ENCODE results near the gene SORCS1.

Gene SORCS1

GRCh38 chr10:106708506-106708905 is 456.0 kb downstream of the SORCS1 start:
- Histone ChIP-seq H3K36me3 (ENCODE audit: control insufficient read depth, low read depth, low read length) (no peaks in the 10 kb centered on the region), H3K27me3 (ENCODE audit: control insufficient read depth, insufficient read depth, low read length) (no peaks in the 10 kb centered on the region), H3K9me3 (ENCODE audit: control insufficient read depth, low read depth, low read length) (no peaks in the 10 kb centered on the region), H3K4me3 (ENCODE audit: low read length) (peak overlapping the region; percentile 27), H3K9ac (ENCODE audit: low read length) (no peak overlapping the region), H3K4me1 (ENCODE audit: control insufficient read depth, low read depth, low read length) (peaks cover 30% of the 10 kb centered on the region), H3K27ac (ENCODE audit: low read length) (no peak overlapping the region)

- Histone ChIP-seq H3K4me1 (ENCODE audit: control insufficient read depth, low read depth, low read length) (peaks cover 30% of the 10 kb centered on the region), H3K9me3 (ENCODE audit: control insufficient read depth, low read depth, low read length) (no peaks in the 10 kb centered on the region), H3K27ac (ENCODE audit: low read length) (no peak overlapping the region), H3K27me3 (ENCODE audit: control insufficient read depth, insufficient read depth, low read length) (no peaks in the 10 kb centered on the region), H3K4me3 (ENCODE audit: low read length) (no peak overlapping the region), H3K9ac (ENCODE audit: low read length) (no peak overlapping the region), H3K36me3 (ENCODE audit: control insufficient read depth, low read depth, low read length) (no peaks in the 10 kb centered on the region)
Measured at GRCh38 chr10:106707657-106708056, 456.8 kb downstream of the SORCS1 start.

- Histone ChIP-seq H3K4me1 (ENCODE audit: control insufficient read depth, low read depth, low read length) (peaks cover 30% of the 10 kb centered on the region), H3K27me3 (ENCODE audit: control insufficient read depth, insufficient read depth, low read length) (no peaks in the 10 kb centered on the region), H3K9ac (ENCODE audit: low read length) (no peak overlapping the region), H3K9me3 (ENCODE audit: control insufficient read depth, low read depth, low read length) (no peaks in the 10 kb centered on the region), H3K4me3 (ENCODE audit: low read length) (no peak overlapping the region), H3K27ac (ENCODE audit: low read length) (no peak overlapping the region), H3K36me3 (ENCODE audit: control insufficient read depth, low read depth, low read length) (no peaks in the 10 kb centered on the region)
Measured at GRCh38 chr10:106706127-106706526, 458.4 kb downstream of the SORCS1 start.

- Histone ChIP-seq H3K4me1 (ENCODE audit: control insufficient read depth, low read depth, low read length) (peaks cover 28% of the 10 kb centered on the region), H3K4me3 (ENCODE audit: low read length) (no peak overlapping the region), H3K27ac (ENCODE audit: low read length) (no peak overlapping the region), H3K27me3 (ENCODE audit: control insufficient read depth, insufficient read depth, low read length) (no peaks in the 10 kb centered on the region), H3K36me3 (ENCODE audit: control insufficient read depth, low read depth, low read length) (no peaks in the 10 kb centered on the region), H3K9me3 (ENCODE audit: control insufficient read depth, low read depth, low read length) (no peaks in the 10 kb centered on the region), H3K9ac (ENCODE audit: low read length) (no peak overlapping the region)
Measured at GRCh38 chr10:106705681-106706100, 458.8 kb downstream of the SORCS1 start.

- H3K4me3 ChIP-seq (ENCODE audit: low read length) = no peak overlapping the region
- no peak overlapping the region for H3K9ac ChIP-seq (ENCODE audit: low read length)
- no peaks in the 10 kb centered on the region for H3K36me3 ChIP-seq (ENCODE audit: control insufficient read depth, low read depth, low read length)
- peaks cover 3% of the 10 kb centered on the region for H3K4me1 ChIP-seq (ENCODE audit: control insufficient read depth, low read depth, low read length)
- no peaks in the 10 kb centered on the region for H3K27me3 ChIP-seq (ENCODE audit: control insufficient read depth, insufficient read depth, low read length)
- no peaks in the 10 kb centered on the region for H3K9me3 ChIP-seq (ENCODE audit: control insufficient read depth, low read depth, low read length)
- no peak overlapping the region for H3K27ac ChIP-seq (ENCODE audit: low read length)
Measured at GRCh38 chr10:106696239-106696638, 468.3 kb downstream of the SORCS1 start.

- Histone ChIP-seq H3K9ac (ENCODE audit: low read length) (no peak overlapping the region), H3K27me3 (ENCODE audit: control insufficient read depth, insufficient read depth, low read length) (no peaks in the 10 kb centered on the region), H3K36me3 (ENCODE audit: control insufficient read depth, low read depth, low read length) (no peaks in the 10 kb centered on the region), H3K4me3 (ENCODE audit: low read length) (no peak overlapping the region), H3K9me3 (ENCODE audit: control insufficient read depth, low read depth, low read length) (no peaks in the 10 kb centered on the region), H3K27ac (ENCODE audit: low read length) (no peak overlapping the region), H3K4me1 (ENCODE audit: control insufficient read depth, low read depth, low read length) (peaks cover 3% of the 10 kb centered on the region)
Measured at GRCh38 chr10:106694696-106695095, 469.8 kb downstream of the SORCS1 start.

- Histone ChIP-seq H3K27ac (ENCODE audit: low read length) (no peak overlapping the region), H3K27me3 (ENCODE audit: control insufficient read depth, insufficient read depth, low read length) (no peaks in the 10 kb centered on the region), H3K4me3 (ENCODE audit: low read length) (no peak overlapping the region), H3K9ac (ENCODE audit: low read length) (no peak overlapping the region), H3K9me3 (ENCODE audit: control insufficient read depth, low read depth, low read length) (no peaks in the 10 kb centered on the region), H3K36me3 (ENCODE audit: control insufficient read depth, low read depth, low read length) (no peaks in the 10 kb centered on the region), H3K4me1 (ENCODE audit: control insufficient read depth, low read depth, low read length) (no peaks in the 10 kb centered on the region)
Measured at GRCh38 chr10:106682175-106682574, 482.3 kb downstream of the SORCS1 start.

- Histone ChIP-seq H3K4me3 (ENCODE audit: low read length) (no peak overlapping the region), H3K36me3 (ENCODE audit: control insufficient read depth, low read depth, low read length) (no peaks in the 10 kb centered on the region), H3K4me1 (ENCODE audit: control insufficient read depth, low read depth, low read length) (no peaks in the 10 kb centered on the region), H3K9me3 (ENCODE audit: control insufficient read depth, low read depth, low read length) (no peaks in the 10 kb centered on the region), H3K9ac (ENCODE audit: low read length) (no peak overlapping the region), H3K27me3 (ENCODE audit: control insufficient read depth, insufficient read depth, low read length) (no peaks in the 10 kb centered on the region), H3K27ac (ENCODE audit: low read length) (no peak overlapping the region)
Measured at GRCh38 chr10:106680061-106680460, 484.4 kb downstream of the SORCS1 start.

GRCh38 chr10:106679314-106679713 is 485.2 kb downstream of the SORCS1 start:
- no peaks in the 10 kb centered on the region for H3K27me3 ChIP-seq (ENCODE audit: control insufficient read depth, insufficient read depth, low read length)

GRCh38 chr10:106672517-106673175 is 491.9 kb downstream of the SORCS1 start:
- Histone ChIP-seq H3K9ac (ENCODE audit: low read length) (no peak overlapping the region), H3K4me3 (ENCODE audit: low read length) (no peak overlapping the region), H3K36me3 (ENCODE audit: control insufficient read depth, low read depth, low read length) (no peaks in the 10 kb centered on the region), H3K27me3 (ENCODE audit: control insufficient read depth, insufficient read depth, low read length) (no peaks in the 10 kb centered on the region), H3K27ac (ENCODE audit: low read length) (no peak overlapping the region), H3K9me3 (ENCODE audit: control insufficient read depth, low read depth, low read length) (no peaks in the 10 kb centered on the region), H3K4me1 (ENCODE audit: control insufficient read depth, low read depth, low read length) (peaks cover 5% of the 10 kb centered on the region)

More at GRCh38 chr10:106679314-106679713, 485.2 kb downstream of the SORCS1 start:
- H3K36me3 ChIP-seq (ENCODE audit: control insufficient read depth, low read depth, low read length) = no peaks in the 10 kb centered on the region
- H3K9me3 ChIP-seq (ENCODE audit: control insufficient read depth, low read depth, low read length) = no peaks in the 10 kb centered on the region
- H3K9ac ChIP-seq (ENCODE audit: low read length) = no peak overlapping the region
- no peak overlapping the region for H3K4me3 ChIP-seq (ENCODE audit: low read length)
- no peaks in the 10 kb centered on the region for H3K4me1 ChIP-seq (ENCODE audit: control insufficient read depth, low read depth, low read length)
- no peak overlapping the region for H3K27ac ChIP-seq (ENCODE audit: low read length)

GRCh38 chr10:106661767-106662140 is 502.8 kb downstream of the SORCS1 start:
- Histone ChIP-seq H3K36me3 (ENCODE audit: control insufficient read depth, low read depth, low read length) (no peaks in the 10 kb centered on the region), H3K4me3 (ENCODE audit: low read length) (no peak overlapping the region), H3K27me3 (ENCODE audit: control insufficient read depth, insufficient read depth, low read length) (no peaks in the 10 kb centered on the region), H3K9ac (ENCODE audit: low read length) (no peak overlapping the region), H3K9me3 (ENCODE audit: control insufficient read depth, low read depth, low read length) (no peaks in the 10 kb centered on the region), H3K27ac (ENCODE audit: low read length) (no peak overlapping the region), H3K4me1 (ENCODE audit: control insufficient read depth, low read depth, low read length) (no peaks in the 10 kb centered on the region)

GRCh38 chr10:106661133-106661766 is 503.3 kb downstream of the SORCS1 start:
- Histone ChIP-seq H3K9me3 (ENCODE audit: control insufficient read depth, low read depth, low read length) (no peaks in the 10 kb centered on the region), H3K27ac (ENCODE audit: low read length) (no peak overlapping the region), H3K27me3 (ENCODE audit: control insufficient read depth, insufficient read depth, low read length) (no peaks in the 10 kb centered on the region), H3K36me3 (ENCODE audit: control insufficient read depth, low read depth, low read length) (no peaks in the 10 kb centered on the region), H3K4me1 (ENCODE audit: control insufficient read depth, low read depth, low read length) (no peaks in the 10 kb centered on the region), H3K9ac (ENCODE audit: low read length) (no peak overlapping the region), H3K4me3 (ENCODE audit: low read length) (no peak overlapping the region)
